ENCODE data around the gene NTMT2.

Gene NTMT2

GRCh38 chr1:170213596-170213995, 67.8 kb downstream of the NTMT2 start:
- DNase-seq: no peak

- DNase-seq: no peak
Measured at GRCh38 chr1:170214117-170215032, 68.6 kb downstream of the NTMT2 start.

- no peak for DNase-seq
Measured at GRCh38 chr1:170215072-170215885, 69.5 kb downstream of the NTMT2 start.

GRCh38 chr1:170217517-170218256, 71.9 kb downstream of the NTMT2 start:
- DNase-seq: no peak

GRCh38 chr1:170218257-170218650, 72.5 kb downstream of the NTMT2 start:
- DNase-seq: no peak
